Lung (tissue), 12 donors: ENCODE data around the gene SELENOP. TPM values are rescaled to one million over a fixed set of nuclear protein-coding genes. Genes with fewer than 3 reads are reported as not detected.

Experiments
- ATAC-seq: fragments of 200-7000 bp; cut with Tn5 transposase; one replicate; pipeline ENCODE4 v1.9.1; 2020; ENCODE audit warnings: moderate number of reproducible peaks; ENCODE audit not compliant: insufficient read depth, low FRiP score
- DNase-seq, 3 donors: peaks; one replicate each; pipeline ENCODE4 v3.0.0-alpha.2; 2013 to 2017
- H3K27ac ChIP-seq, 2 donors: one replicate each; pipeline ENCODE4 v1.5.1; 2013; ENCODE audit warnings: mild to moderate bottlenecking in 2 of 2, moderate library complexity in 2 of 2, control low read depth in 1 of 2, inconsistent platforms in 1 of 2, low read depth in 1 of 2, low read length in 1 of 2
- H3K27me3 ChIP-seq, 3 donors: one replicate each; pipeline ENCODE4 v1.5.1; 2013; ENCODE audit warnings: low read length in 2 of 3; ENCODE audit not compliant: control insufficient read depth in 3 of 3, insufficient read depth in 3 of 3
- H3K36me3 ChIP-seq, 4 donors: one replicate each; pipeline ENCODE4 v1.5.1; 2013; ENCODE audit warnings: low read length in 4 of 4, mild to moderate bottlenecking in 1 of 4, moderate library complexity in 1 of 4; ENCODE audit not compliant: control insufficient read depth in 4 of 4, insufficient read depth in 4 of 4
- H3K4me1 ChIP-seq, 5 donors: one replicate each; pipeline ENCODE4 v1.5.1; 2013; ENCODE audit warnings: low read length in 5 of 5, mild to moderate bottlenecking in 2 of 5, moderate library complexity in 1 of 5; ENCODE audit not compliant: control insufficient read depth in 5 of 5, insufficient read depth in 5 of 5
- H3K4me3 ChIP-seq: one replicate; pipeline ENCODE4 v1.5.1; 2013; ENCODE audit warnings: mild to moderate bottlenecking, control low read depth, moderate library complexity
- H3K9ac ChIP-seq, 2 donors: one replicate each; pipeline ENCODE4 v1.5.1; 2013; ENCODE audit warnings: low read length in 2 of 2, control low read depth in 1 of 2; ENCODE audit not compliant: insufficient read depth in 1 of 2
- H3K9me3 ChIP-seq, 4 donors: one replicate each; pipeline ENCODE4 v1.5.1; 2013; ENCODE audit warnings: low read length in 3 of 4, mild to moderate bottlenecking in 1 of 4, moderate library complexity in 1 of 4; ENCODE audit not compliant: control insufficient read depth in 4 of 4, insufficient read depth in 3 of 4
- WGBS, 2 donors: extraction: QIAGEN DNeasy Blood & Tissue Kit; methylation state at CpG; one replicate each; pipeline ENCODE4 v1.1.7; 2013; 5-methylcytosine and 5-hydroxymethylcytosine counted together
- polyA plus RNA-seq, 2 donors: library from polyadenylated mRNA; stranded (reverse); fragments of 200-250 nt; gene quantifications; one replicate each; pipeline ENCODE4 v1.2.1, GENCODE V29; 2013
- total RNA-seq, 2 donors: library from RNA; depleted of rRNA in 1 of 2; stranded (reverse); fragments of >200 nt in 1 of 2; gene quantifications; one replicate each; pipeline ENCODE4 v1.2.1, GENCODE V29; 2014 to 2021
- TF ChIP-seq, protein P1 (sequence below): IDR thresholded peaks from 2 replicates; pipeline ENCODE4 v1.5.1; 2012; ENCODE audit warnings: mild to moderate bottlenecking; ENCODE audit errors: control extremely low read depth, extremely low read depth
- donor health status: control.
- donor health status: control.
- donor health status: Bipolar disorder and iron deficiency.
- donor health status: healthy.
- donor health status: DM: yes; HTN: yes; CAD: no.

The SELENOP gene
- total and polyA plus RNA-seq, 4 donors: 211 to 756 (median 335) TPM

GRCh38 chr5:42807722-42808447, 3.8 kb downstream of the SELENOP start:
- no peak overlapping the region for H3K27ac ChIP-seq
- peak overlapping the region in 1 of 2 donors; percentile 24 for H3K9ac ChIP-seq
- peaks cover 0 to 43% (median 25%) of the 10 kb centered on the region in 4 donors for H3K36me3 ChIP-seq
- no peak for ATAC-seq
- TF ChIP-seq, protein P1, sequence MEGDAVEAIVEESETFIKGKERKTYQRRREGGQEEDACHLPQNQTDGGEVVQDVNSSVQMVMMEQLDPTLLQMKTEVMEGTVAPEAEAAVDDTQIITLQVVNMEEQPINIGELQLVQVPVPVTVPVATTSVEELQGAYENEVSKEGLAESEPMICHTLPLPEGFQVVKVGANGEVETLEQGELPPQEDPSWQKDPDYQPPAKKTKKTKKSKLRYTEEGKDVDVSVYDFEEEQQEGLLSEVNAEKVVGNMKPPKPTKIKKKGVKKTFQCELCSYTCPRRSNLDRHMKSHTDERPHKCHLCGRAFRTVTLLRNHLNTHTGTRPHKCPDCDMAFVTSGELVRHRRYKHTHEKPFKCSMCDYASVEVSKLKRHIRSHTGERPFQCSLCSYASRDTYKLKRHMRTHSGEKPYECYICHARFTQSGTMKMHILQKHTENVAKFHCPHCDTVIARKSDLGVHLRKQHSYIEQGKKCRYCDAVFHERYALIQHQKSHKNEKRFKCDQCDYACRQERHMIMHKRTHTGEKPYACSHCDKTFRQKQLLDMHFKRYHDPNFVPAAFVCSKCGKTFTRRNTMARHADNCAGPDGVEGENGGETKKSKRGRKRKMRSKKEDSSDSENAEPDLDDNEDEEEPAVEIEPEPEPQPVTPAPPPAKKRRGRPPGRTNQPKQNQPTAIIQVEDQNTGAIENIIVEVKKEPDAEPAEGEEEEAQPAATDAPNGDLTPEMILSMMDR: no peak
- no peaks in the 10 kb centered on the region for H3K27me3 ChIP-seq
- peaks cover 0 to 30% (median 2%) of the 10 kb centered on the region in 5 donors for H3K4me1 ChIP-seq
- no peaks in the 10 kb centered on the region for H3K9me3 ChIP-seq
- no peak overlapping the region for H3K4me3 ChIP-seq
- WGBS, 2 donors: 47 to 78% methylated on average over 2 of the region's 2 CpGs
- no peak for DNase-seq

DNA sequence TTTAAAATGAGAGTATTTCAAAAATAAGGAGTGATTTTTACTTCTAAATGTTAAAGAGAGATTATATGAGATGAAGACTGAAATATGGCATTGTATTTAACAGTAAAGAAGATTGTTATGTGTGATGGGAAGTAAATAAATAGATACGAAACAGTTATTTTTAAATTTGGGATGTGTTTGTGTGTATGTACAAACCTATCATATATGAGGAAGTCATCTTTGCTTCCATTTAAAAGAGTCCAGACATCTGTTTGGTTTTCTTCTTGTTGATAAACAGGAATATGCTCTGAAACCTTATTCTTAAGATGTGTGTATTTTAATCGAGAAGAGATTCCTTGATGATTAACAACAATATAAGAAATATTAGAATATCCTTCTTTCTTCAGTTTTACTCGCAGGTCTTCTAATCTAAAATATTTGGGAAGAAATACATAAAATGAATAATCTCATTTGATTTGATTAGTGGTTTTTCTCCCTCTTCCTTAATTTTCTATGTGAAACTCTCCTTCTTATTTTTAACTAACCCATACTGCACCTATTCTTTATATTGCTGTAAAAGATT, 4.9 kb downstream of the SELENOP start:
- H3K4me3 ChIP-seq: no peak overlapping the region

GRCh38 chr5:42806004-42806700, 5.5 kb downstream of the SELENOP start:
- peaks cover 2 to 49% (median 27%) of the 10 kb centered on the region in 4 donors for H3K36me3 ChIP-seq

More for the DNA sequence above, 4.9 kb downstream of the SELENOP start:
- Histone ChIP-seq H3K36me3 (peaks cover 0 to 43% (median 25%) of the 10 kb centered on the region in 4 donors), H3K9me3 (no peaks in the 10 kb centered on the region), H3K9ac (no peak overlapping the region), H3K4me1 (peaks cover 0 to 19% (median 2%) of the 10 kb centered on the region in 5 donors), H3K27me3 (no peaks in the 10 kb centered on the region), H3K27ac (no peak overlapping the region)
- 76 to 80% methylated on average over 3 of the region's 3 CpGs for WGBS, 2 donors
- ATAC-seq (no peak), DNase-seq (no peak)
- TF ChIP-seq, protein P1: no peak

More at GRCh38 chr5:42806004-42806700, 5.5 kb downstream of the SELENOP start:
- Histone ChIP-seq H3K27me3 (no peaks in the 10 kb centered on the region), H3K27ac (peak overlapping the region in 1 of 2 donors; percentile 2), H3K4me1 (peaks cover 0 to 19% (median 2%) of the 10 kb centered on the region in 5 donors), H3K9ac (no peak overlapping the region), H3K9me3 (no peaks in the 10 kb centered on the region), H3K4me3 (no peak overlapping the region)
- TF ChIP-seq, protein P1: no peak
- WGBS, 2 donors: 56 to 76% methylated on average over 2 of the region's 2 CpGs
- DNase-seq: no peak
- ATAC-seq: no peak
